ENCODE measurements around the gene WDR37.

DNA sequence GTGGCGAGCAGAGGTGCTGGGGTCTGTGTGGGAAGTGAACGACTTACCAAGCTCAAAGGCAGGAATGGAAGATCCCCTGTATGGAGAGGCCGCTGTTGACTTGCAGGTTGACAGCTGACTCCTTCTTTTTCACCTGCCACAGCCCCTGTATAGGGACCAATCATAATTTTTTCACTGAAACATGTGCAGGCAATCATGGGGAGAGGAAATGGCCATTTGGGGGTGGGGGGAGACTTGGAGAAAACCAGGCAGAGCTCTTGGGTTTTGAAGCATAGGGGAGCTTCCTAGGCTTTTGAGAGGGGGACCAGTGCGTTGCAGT, 101.4 kb downstream of the WDR37 start:
- TF ChIP-seq CEBPB (IDR thresholded peaks at IDR 0.05; ENCODE audit: borderline replicate concordance in 1 of 2, low read depth in 2 of 2, low read length in 2 of 2) (no peak), POLR2AphosphoS5 (IDR thresholded peaks at IDR 0.05; ENCODE audit: low read length) (no peak), SIN3A (IDR thresholded peaks at IDR 0.05; ENCODE audit: low read depth, low read length) (no peak), EZH2 (IDR thresholded peaks at IDR 0.05; ENCODE audit: borderline replicate concordance, control insufficient read depth, low read depth, low read length) (no peak), FOS (IDR thresholded peaks at IDR 0.05; ENCODE audit: borderline replicate concordance, extremely low read depth, insufficient read length) (no peak), CBX3 (IDR thresholded peaks at IDR 0.05; ENCODE audit: borderline replicate concordance, low read depth) (no peak), TAF1 (IDR thresholded peaks at IDR 0.05; ENCODE audit: borderline replicate concordance, low read depth, low read length) (no peak), HDAC6 (IDR thresholded peaks at IDR 0.05; ENCODE audit: unreplicated experiment) (no peak), RAD21 (IDR thresholded peaks at IDR 0.05; ENCODE audit: insufficient read depth, low read depth, low read length) (no peak)
- TF ChIP-seq, protein P1, sequence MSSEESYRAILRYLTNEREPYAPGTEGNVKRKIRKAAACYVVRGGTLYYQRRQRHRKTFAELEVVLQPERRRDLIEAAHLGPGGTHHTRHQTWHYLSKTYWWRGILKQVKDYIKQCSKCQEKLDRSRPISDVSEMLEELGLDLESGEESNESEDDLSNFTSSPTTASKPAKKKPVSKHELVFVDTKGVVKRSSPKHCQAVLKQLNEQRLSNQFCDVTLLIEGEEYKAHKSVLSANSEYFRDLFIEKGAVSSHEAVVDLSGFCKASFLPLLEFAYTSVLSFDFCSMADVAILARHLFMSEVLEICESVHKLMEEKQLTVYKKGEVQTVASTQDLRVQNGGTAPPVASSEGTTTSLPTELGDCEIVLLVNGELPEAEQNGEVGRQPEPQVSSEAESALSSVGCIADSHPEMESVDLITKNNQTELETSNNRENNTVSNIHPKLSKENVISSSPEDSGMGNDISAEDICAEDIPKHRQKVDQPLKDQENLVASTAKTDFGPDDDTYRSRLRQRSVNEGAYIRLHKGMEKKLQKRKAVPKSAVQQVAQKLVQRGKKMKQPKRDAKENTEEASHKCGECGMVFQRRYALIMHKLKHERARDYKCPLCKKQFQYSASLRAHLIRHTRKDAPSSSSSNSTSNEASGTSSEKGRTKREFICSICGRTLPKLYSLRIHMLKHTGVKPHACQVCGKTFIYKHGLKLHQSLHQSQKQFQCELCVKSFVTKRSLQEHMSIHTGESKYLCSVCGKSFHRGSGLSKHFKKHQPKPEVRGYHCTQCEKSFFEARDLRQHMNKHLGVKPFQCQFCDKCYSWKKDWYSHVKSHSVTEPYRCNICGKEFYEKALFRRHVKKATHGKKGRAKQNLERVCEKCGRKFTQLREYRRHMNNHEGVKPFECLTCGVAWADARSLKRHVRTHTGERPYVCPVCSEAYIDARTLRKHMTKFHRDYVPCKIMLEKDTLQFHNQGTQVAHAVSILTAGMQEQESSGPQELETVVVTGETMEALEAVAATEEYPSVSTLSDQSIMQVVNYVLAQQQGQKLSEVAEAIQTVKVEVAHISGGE (CRISPR knock-in tag; IDR thresholded peaks at IDR 0.05): no peak
- TF ChIP-seq, protein P2, sequence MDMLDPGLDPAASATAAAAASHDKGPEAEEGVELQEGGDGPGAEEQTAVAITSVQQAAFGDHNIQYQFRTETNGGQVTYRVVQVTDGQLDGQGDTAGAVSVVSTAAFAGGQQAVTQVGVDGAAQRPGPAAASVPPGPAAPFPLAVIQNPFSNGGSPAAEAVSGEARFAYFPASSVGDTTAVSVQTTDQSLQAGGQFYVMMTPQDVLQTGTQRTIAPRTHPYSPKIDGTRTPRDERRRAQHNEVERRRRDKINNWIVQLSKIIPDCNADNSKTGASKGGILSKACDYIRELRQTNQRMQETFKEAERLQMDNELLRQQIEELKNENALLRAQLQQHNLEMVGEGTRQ (IDR thresholded peaks at IDR 0.05; ENCODE audit: borderline replicate concordance, low read depth, low read length): no peak
- TF ChIP-seq, protein P3, sequence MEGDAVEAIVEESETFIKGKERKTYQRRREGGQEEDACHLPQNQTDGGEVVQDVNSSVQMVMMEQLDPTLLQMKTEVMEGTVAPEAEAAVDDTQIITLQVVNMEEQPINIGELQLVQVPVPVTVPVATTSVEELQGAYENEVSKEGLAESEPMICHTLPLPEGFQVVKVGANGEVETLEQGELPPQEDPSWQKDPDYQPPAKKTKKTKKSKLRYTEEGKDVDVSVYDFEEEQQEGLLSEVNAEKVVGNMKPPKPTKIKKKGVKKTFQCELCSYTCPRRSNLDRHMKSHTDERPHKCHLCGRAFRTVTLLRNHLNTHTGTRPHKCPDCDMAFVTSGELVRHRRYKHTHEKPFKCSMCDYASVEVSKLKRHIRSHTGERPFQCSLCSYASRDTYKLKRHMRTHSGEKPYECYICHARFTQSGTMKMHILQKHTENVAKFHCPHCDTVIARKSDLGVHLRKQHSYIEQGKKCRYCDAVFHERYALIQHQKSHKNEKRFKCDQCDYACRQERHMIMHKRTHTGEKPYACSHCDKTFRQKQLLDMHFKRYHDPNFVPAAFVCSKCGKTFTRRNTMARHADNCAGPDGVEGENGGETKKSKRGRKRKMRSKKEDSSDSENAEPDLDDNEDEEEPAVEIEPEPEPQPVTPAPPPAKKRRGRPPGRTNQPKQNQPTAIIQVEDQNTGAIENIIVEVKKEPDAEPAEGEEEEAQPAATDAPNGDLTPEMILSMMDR (IDR thresholded peaks at IDR 0.05 in 2 of 3, conservative IDR thresholded peaks at IDR 0.05 in 1 of 3; ENCODE audit: control insufficient read depth in 2 of 3, extremely low read depth in 1 of 3, insufficient read depth in 1 of 3, low read depth in 3 of 3, low read length in 3 of 3): no peak
- TF ChIP-seq, protein P4, sequence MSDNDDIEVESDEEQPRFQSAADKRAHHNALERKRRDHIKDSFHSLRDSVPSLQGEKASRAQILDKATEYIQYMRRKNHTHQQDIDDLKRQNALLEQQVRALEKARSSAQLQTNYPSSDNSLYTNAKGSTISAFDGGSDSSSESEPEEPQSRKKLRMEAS (IDR thresholded peaks at IDR 0.05; ENCODE audit: low read depth, low read length): no peak

All from GM12878 (cell line).